Astrocyte of the hippocampus (primary cell): ENCODE results near the gene FOXL1.
A peak's percentile ranks its signal among the peaks of the same experiment; 100 is the strongest.

Experiments used
- DNase-seq: peaks from one replicate; pipeline ENCODE4 v3.0.0; 2011; ENCODE audit warnings: low read depth, low spot score

FOXL1 gene

DNA sequence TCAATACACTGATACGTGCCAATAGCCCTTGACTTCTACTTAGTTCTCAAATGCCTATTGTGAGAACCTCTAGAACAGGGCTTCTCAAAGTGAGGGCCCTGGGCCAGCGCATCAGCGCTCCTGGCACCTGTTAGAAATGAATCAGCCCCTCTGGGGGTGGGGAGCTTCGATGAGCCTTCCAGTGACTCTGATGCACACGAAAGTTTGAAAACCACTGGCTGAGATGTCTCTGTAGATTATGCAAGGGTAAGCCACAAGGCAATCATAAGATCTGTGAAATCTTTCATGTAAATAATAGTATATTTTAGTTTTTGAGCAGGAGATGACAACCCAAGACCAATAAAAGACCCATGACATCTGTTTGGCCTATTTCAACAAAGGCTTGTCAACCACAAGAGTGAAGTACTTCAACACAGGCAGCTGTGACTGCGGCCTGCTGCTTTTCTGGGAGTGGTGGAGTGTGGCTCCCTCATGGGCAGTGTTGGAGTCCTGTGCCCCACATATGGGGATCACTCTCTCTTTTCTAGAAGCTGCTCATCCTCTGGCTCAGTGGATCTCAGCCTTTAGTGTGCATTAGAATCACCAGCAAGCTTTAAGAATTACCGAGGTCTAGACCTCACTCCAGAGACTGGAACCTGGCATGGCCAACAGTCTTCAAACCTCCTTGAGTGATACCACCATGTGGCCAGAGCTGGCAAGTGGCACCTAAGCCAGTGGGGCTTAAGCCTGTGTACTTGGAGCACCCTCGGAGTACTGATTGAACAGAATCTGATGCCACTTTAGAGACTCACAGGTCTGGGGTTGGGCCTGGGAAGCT, 29.1 kb upstream of the FOXL1 start:
- DNase-seq: no peak

DNA sequence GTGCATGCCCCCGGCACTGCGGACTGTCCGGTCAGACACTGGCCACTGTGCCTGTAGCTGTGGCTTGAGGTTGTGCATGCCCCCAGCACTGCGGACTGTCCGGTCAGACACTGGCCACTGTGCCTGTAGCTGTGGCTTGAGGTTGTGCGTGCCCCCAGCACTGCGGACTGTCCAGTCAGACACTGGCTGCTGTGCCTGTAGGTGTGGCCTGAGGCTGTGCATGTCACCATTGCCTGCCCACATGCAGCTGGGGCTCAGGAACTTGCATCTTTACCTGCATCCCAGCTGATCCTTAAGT, 28.5 kb upstream of the FOXL1 start:
- DNase-seq: no peak

DNA sequence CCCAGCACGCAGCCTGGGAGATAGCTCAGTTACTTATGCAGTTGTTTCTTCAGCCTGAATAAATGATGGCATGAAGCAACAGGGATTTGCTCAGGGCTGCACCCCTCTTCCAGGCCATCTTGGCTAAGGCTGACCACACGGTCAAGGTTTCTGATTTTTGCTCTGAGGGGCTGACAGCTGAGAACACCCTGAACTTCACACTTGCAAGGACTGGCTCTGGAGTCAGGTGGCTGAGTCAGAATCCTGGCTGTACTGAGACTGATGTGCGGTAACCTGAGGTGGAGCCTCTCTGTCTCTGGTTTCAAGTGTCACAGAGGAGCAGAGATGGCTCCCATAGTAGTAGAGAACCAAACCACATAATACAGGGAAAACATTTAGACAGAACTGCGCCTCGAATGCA, 28.1 kb upstream of the FOXL1 start:
- no peak for DNase-seq

DNA sequence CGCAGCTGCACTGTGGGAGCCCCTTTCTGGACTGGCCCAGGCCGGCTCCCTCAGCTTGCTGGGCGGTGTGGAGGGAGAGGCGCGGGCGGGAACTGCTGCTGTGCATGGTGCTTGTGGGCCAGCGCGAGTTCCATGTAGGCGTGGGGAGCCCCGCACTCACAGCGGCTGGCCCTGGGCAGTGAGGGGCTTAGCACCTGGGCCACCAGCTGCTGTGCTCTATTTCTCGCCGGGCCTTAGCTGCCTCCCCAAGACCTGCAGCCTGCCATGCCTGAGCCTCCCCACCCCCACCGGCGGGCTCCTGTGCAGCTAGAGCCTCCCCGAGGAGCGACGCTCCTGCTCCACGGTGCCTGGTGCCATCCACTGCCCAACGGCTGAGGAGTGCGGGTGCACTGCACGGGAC, 25.0 kb upstream of the FOXL1 start:
- no peak for DNase-seq

DNA sequence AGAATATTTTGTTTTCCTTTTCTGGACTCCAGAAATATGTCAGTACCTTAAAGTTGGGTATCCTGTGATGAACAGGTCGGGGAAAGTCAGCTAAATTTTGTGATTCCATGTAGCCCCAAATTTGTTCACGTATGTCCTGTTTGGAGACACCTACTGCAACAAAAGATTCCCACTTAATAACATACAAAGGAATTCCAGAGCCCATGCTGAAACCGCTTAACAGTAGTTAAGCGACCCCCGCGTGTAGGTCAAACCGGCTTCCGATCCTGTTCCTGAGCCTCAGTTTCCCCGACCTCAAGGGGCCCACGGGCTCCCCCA, 23.8 kb upstream of the FOXL1 start:
- DNase-seq: no peak

DNA sequence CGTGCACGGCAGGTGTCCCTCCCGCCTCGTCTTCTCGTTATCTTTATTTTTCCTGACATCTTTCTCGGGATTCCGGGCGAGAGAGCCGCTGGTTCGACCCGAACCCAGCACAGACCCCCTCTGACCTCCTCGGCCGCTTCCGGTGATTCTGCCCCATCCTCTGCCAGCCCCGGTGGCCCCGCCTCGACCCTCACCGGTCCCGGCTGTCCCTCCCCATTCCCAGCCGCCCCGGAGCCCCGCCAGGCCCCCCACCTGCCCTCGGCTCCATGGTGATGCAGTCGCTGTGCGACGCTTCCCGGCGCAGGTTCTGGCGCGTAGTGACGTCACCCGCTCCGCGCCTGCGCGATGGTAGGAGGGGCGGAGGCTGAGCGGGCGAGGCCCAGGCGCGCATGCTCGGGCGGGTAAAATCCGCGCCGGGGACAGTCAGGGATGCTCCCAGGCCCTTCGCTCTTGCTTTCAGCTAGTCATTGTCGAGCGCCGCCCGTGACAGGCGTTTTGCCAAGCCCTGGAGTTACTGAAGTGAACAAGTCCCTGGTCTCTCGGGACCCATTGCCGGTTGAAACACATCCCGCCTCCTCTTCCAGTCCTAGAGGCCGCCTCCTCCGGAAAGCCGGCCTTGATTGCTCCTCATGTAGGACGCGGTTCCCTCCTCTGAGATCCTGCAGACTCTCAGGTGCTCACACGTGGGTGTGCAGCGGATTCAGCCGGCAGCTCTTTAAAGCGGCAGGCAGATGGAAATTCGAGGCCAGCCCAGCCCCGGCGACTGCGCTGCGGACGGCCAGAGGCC, 23.2 kb upstream of the FOXL1 start, which contains the start of gene MTHFSD:
Gene MTHFSD (minus strand): TSS at position 319 of the 787 bp plus-strand sequence. CDS start 51 bp downstream, at position 268.
- peak; percentile 98 for DNase-seq

DNA sequence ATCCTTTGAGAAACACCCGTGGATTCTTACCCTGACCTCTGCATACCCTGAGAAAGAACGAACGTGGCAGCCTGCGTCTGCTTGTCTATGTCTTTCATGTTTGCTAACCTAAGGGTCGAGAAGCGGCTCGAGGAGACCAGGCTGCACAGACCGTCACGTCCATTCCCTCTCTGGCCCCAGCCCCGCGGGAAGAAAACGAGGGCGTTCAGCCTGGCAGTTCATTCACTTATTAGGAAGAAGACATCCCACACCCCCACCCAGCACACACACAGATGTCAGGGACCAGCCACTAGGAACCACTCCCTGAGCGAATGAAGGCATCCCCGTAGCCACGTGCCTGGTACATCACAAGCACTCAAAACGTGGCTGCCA, 22.7 kb upstream of the FOXL1 start:
- no peak for DNase-seq

DNA sequence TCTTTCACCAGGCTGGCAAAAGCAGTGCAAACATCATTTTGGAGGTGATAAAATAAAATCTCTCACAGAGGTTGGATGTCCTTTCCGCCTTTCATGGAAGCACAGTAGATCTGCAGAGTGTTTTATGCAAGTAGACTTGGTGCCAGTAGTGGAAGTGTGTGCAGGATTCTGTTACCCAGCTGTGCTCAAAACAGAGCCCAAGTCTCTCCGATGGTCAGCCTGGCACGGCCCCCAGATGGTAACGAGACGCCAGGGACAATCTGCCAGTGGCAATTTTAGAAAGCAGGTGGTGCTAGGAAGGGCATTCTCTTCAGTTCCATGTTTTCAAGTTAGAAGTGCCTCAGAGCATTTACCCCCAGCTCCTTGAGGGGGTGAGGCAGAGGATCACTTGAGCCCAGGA, 21.8 kb upstream of the FOXL1 start:
- no peak for DNase-seq

DNA sequence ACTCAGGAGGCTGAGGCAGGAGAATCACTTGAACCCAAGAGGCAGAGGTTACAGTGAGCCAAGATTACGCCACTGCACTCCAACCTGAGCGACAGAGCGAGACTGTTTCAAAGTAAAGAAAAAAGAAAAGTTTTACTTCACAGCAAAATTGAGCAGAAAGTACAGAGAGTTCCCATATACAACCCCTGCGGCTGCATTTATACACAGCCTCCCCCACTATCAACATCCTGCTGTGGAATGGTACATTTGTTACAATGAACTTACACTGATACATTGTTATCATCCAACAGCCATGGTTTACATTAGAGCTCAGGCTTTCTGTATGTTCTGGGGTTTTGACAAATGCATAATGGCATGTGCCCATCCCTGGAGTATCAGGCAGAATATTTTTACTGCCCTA, 20.8 kb upstream of the FOXL1 start:
- DNase-seq: no peak

DNA sequence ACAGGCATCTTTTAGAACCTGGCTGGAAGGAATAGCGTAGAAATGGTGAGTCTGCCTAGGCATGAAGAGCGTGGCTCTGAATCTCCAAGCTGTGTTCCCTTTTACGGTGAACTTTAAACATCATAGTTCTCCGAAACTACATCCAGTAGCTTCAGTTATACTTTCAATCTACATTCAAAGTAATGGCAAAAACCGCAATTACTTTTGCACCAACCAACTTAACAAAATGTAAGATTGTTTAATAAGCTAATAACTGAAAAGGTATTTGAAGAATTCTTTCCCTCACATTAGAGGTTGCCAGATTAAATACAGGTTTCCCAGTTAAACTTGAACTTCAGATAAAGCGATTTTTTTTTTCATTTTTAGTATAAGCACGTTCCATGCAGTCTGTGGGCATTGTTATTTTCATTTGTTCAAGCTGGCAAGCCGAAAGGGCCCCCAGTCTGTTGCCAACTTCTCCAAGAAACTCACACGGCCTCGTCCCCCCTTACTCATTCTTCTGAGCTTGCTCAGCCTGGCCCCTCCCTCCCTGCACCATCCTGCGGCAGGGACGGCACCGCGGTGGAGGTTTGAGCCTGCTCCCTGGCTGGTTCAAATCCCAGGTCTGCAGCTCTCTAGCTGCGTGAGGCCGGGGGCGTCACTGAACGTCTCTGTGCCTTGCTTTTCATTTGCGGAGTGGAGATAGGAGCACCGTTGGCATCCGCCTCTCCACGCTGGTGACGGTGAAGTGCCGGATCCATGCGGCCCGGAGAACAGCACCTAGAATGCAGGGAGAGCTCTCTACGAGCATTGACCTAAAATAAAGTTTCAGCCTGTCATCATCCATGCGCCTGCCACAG, 19.8 kb upstream of the FOXL1 start:
- DNase-seq: peak; percentile 69

DNA sequence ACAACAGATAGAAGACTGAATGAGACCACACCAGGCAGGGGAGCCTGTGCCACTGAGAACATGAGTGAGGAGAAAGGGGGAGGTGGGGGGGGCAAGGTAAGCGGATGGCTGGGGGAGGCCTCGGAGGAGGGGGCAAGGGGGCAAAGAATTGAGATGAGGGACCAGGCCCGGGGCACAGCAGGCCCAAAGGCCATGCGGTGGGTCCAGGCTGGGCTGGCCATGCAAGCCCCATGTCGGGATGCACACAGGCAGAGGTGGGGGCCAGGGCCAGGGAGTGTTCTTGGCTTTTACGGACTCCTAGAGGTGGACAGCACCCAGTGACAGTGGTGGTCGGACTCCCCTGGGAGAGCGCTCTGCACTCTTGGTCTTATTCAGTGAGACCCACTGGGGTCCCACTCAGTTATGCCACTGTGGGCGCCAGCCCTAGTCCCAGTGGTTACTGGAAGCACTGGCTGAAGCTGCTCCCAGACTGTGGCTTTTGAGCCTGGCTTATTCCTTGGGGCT, 18.5 kb upstream of the FOXL1 start:
- no peak for DNase-seq

DNA sequence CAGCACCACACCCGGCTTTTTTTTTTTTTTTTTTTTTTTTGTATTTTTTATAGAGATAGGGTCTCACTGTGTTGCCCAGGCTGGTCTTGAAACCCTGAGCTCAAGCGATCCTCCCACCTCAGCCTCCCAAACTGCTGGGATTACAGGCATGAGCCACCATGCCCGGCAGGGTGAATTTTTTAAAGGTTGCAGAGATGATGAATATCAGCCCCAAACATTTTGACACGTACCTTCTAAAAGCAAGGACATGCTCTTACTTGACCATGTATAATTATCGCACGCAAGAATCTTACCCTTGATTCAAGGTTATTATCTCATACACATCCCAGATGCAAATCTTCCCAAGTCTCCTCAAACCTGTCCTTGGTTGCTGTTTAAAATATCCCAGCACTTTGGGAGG, 16.0 kb upstream of the FOXL1 start:
- no peak for DNase-seq

DNA sequence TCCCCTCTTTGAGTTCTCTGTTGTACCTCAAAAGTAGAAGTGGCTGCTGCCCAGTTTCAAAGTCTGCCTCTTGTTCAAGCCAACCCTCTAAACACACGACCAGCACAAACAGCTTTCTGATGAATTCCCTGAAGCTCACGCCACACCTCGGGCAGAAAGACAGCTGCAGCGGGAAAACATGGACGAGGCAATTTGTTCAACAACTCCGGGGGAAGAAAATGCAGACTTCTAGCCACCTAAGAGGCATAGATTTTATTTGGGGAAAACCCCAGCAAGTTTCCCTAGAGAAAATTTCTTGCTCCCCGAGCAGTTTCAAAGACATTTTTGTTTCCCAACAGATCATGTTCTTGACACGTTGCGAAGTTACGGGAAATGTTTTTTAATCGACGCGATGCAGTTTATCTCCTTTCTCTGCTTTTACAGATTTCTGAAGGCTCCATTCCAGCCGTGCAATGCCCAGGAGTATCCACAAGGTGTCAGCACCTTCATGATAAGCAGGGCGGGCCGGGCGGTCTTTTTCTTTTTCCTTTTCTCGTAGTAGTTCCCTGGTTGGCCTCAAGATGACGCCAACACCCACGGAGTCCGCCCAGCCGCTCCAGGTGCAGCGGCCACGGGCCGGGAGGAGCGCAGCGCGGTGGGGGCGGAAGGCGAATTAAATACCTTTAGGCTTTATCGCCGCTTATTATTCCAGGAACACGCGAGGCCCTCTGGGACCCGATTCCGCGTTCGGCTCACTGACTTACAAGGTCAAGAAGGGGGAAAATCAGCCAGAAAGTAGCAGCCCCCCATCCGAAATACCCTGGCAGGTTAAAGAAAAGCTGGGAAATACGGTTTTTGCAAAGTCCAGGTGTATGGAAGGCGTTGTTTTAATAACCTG, 14.6 kb upstream of the FOXL1 start:
- DNase-seq: peak; percentile 96

DNA sequence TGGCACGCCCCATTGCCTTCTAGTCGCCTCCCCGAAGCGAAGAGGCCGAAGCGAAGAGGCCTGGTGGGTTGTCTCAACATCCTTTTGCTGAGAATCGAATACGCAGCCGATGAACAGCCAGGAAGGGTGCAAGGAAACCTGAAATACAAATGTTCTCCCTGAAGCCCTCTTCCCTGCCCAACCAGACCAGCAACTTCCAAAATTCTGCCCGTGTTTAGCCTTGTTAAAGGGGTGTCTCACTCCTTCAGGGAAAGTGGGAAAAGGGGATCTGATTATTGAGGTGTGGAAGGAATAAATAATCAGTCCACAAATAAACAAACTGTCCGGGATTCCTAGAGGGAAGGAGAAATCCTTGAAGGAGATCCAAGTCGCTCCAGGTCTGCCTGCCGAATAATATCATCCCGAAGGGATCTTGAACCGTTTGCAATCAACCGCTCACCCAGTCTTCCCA, 13.1 kb upstream of the FOXL1 start:
- DNase-seq: peak; percentile 64

DNA sequence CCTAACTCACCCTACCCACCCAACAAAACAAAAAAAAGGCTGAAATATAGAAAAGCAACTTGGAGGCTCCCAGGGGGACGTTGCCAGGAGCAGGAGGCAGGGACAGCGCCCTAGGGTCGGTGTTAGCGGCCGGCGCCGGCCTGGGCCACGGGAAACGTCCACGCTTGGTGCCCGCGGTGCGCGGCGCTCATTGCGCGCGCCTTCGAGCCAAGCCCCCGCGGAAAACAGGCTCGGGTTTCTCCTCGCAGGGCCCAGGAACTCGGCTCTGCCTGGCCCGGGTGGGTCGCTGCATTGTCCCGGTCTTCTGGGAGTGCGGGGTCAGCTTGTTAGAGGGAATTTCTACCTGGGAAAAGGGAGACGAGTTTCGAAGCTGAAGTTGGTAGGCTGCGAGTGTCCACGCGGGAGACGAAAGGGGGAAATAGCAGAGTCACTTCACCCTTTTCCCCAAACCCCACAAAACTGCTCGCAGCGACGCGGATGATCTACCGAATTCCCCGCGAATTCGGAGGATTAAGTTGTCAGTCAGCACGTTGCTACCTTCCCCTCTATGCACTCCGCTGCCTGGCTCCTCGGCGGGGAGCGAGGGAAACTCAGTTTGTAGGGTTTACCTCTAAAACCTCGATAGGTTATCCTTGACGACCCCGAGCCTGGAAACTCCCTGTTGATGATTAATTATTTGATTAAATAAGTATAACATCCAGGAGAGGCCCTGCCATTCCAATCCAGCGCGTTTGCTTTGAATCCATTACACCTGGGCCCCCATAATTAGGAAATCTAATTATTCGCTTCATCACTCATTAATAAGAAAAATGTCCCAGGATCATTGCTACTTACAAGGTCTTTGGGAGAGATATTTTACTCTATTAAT, 12.5 kb upstream of the FOXL1 start:
- DNase-seq: peak; percentile 70

DNA sequence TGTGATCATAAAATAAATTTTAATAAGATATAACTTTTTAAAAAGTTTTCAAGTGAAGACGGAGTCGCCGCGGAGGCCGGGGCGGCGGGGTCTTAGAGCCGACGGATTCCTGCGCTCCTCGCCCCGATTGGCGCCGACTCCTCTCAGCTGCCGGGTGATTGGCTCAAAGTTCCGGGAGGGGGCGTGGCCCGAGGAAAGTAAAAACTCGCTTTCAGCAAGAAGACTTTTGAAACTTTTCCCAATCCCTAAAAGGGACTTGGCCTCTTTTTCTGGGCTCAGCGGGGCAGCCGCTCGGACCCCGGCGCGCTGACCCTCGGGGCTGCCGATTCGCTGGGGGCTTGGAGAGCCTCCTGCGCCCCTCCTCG, 11.8 kb upstream of the FOXL1 start, which contains the start of gene FOXC2:
Gene FOXC2 (plus strand): TSS at position 229 of the 365 bp plus-strand sequence. CDS start 507 bp downstream, outside the sequence.
- DNase-seq: peak; percentile 99

DNA sequence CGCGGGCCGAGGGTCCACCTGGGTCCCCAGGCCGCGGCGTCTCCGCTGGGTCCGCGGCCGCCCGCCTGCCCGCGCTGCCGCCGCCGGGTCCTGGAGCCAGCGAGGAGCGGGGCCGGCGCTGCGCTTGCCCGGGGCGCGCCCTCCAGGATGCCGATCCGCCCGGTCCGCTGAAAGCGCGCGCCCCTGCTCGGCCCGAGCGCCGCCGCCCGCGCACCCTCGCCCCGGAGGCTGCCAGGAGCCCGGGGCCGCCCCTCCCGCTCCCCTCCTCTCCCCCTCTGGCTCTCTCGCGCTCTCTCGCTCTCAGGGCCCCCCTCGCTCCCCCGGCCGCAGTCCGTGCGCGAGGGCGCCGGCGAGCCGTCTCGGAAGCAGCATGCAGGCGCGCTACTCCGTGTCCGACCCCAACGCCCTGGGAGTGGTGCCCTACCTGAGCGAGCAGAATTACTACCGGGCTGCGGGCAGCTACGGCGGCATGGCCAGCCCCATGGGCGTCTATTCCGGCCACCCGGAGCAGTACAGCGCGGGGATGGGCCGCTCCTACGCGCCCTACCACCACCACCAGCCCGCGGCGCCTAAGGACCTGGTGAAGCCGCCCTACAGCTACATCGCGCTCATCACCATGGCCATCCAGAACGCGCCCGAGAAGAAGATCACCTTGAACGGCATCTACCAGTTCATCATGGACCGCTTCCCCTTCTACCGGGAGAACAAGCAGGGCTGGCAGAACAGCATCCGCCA, 11.2 kb upstream of the FOXL1 start:
- peak; percentile 94 for DNase-seq

DNA sequence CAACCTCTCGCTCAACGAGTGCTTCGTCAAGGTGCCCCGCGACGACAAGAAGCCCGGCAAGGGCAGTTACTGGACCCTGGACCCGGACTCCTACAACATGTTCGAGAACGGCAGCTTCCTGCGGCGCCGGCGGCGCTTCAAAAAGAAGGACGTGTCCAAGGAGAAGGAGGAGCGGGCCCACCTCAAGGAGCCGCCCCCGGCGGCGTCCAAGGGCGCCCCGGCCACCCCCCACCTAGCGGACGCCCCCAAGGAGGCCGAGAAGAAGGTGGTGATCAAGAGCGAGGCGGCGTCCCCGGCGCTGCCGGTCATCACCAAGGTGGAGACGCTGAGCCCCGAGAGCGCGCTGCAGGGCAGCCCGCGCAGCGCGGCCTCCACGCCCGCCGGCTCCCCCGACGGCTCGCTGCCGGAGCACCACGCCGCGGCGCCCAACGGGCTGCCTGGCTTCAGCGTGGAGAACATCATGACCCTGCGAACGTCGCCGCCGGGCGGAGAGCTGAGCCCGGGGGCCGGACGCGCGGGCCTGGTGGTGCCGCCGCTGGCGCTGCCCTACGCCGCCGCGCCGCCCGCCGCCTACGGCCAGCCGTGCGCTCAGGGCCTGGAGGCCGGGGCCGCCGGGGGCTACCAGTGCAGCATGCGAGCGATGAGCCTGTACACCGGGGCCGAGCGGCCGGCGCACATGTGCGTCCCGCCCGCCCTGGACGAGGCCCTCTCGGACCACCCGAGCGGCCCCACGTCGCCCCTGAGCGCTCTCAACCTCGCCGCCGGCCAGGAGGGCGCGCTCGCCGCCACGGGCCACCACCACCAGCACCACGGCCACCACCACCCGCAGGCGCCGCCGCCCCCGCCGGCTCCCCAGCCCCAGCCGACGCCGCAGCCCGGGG, 10.4 kb upstream of the FOXL1 start:
- peak; percentile 78 for DNase-seq
